Mucosa of stomach (tissue), 1 donor: ENCODE measurements around the gene MTHFS.
A peak's percentile ranks its signal among the peaks of the same experiment; 100 is the strongest.
"Not testable (repeated sequence)": the region's sequence is repeated elsewhere in the genome, so short reads cannot be mapped to it uniquely, and the experiment has no call there.

ENCODE experiments used
- H3K27me3 ChIP-seq: one replicate; pipeline ENCODE4 v1.7.0; 2013; ENCODE audit warnings: mild to moderate bottlenecking, low read length; ENCODE audit not compliant: control insufficient read depth, insufficient read depth
- H3K36me3 ChIP-seq: one replicate; pipeline ENCODE4 v1.7.0; 2013; ENCODE audit warnings: low read length; ENCODE audit not compliant: control insufficient read depth, insufficient read depth
- H3K4me1 ChIP-seq: one replicate; pipeline ENCODE4 v1.7.0; 2013; ENCODE audit warnings: mild to moderate bottlenecking, low read length; ENCODE audit not compliant: control insufficient read depth, insufficient read depth
- H3K4me3 ChIP-seq: one replicate; pipeline ENCODE4 v1.7.0; 2013; ENCODE audit warnings: low read length
- H3K9ac ChIP-seq: one replicate; pipeline ENCODE4 v1.7.0; 2013; ENCODE audit warnings: mild to moderate bottlenecking, low read length, moderate library complexity
- H3K9me3 ChIP-seq: one replicate; pipeline ENCODE4 v1.7.0; 2013; ENCODE audit warnings: mild to moderate bottlenecking, low read length, moderate library complexity; ENCODE audit not compliant: control insufficient read depth
- donor health status: Pancreatic carcinoma.

MTHFS gene

DNA sequence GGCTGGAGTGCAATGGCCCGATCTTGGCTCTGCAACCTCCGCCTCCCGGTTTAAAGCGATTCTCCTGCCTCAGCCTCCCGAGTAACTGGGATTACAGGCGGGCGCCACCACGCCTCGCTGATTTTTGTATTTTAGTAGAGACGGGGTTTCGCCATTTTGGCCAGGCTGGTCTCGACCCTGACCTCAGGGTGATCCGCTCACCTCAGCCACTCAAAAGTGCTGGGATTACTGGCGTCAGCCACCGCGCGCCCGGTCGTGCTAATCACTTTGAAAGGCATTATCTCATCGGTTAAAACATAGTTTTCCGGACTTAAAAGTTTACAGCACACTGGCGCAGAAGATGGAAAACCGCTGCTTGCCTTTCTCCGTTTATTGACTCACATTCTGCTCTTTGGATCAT, 27.6 kb upstream of the MTHFS start:
- Histone ChIP-seq H3K4me3 (no peak overlapping the region), H3K9me3 (peaks cover 4% of the 10 kb centered on the region), H3K4me1 (peaks cover 6% of the 10 kb centered on the region), H3K27me3 (no peaks in the 10 kb centered on the region), H3K9ac (peak overlapping the region; percentile 95), H3K36me3 (no peaks in the 10 kb centered on the region)

DNA sequence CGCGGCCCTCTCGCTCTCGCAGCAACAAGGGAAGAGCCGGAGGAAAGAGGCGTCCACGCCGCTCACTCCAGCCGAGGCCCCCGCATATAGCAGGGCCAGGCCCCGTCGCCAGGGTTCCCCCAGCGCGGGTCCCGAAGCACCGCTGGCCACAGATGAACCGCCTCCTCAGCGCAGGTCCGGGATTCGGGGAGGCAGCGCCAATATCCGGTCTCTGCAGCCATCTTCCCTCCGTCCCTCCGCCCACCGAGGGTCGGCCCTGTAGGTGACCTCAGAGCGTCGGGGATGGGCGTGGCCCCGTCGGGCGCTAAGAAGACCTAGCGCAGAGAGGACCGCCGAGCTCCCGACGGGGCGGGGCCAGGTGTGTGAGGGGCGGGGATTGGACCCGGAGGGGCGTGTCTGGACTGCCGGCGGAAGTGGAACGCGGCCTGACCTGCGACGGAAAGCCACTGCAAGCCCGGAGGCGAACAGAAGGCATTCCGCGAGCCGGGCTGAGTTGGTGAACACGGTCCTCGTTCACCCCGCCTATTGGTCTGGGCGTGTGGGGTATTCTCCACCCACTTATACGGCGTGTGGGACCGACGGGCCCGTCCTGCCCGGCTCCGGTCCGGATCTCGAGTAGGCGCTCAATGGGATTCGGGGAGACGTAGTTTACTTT, 26.8 kb upstream of the MTHFS start:
- H3K4me1 ChIP-seq = peaks cover 6% of the 10 kb centered on the region
- H3K9me3 ChIP-seq = peaks cover 11% of the 10 kb centered on the region
- no peaks in the 10 kb centered on the region for H3K27me3 ChIP-seq
- H3K9ac ChIP-seq = peak overlapping the region; percentile 95
- H3K4me3 ChIP-seq = peak overlapping the region; percentile 87
- H3K36me3 ChIP-seq = no peaks in the 10 kb centered on the region

DNA sequence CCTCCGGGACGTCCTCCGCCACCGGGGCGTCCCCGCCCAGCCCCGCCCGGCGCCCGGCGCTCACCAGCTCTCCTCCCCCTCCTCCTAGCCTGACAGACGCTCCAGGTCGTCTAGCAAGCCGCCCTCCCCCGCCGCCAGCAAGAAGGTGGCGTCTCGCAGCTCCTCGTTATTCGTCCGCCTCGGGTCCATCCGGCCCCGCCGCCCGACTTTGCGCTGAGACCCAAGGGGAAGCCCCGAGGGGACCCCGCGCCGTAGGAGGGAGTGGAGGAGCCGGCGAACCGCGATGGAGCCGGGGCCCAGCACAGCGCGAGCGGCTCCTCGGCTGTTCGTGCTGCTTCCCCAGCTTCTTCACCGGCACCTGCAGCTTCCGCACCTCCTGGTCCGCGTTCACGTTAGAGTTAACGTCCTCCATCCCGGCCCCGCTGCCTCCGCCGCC, 26.3 kb upstream of the MTHFS start:
- Histone ChIP-seq H3K36me3 (no peaks in the 10 kb centered on the region), H3K9ac (peak overlapping the region; percentile 95), H3K4me3 (peak overlapping the region; percentile 87), H3K4me1 (peaks cover 6% of the 10 kb centered on the region), H3K27me3 (no peaks in the 10 kb centered on the region), H3K9me3 (peaks cover 14% of the 10 kb centered on the region)

DNA sequence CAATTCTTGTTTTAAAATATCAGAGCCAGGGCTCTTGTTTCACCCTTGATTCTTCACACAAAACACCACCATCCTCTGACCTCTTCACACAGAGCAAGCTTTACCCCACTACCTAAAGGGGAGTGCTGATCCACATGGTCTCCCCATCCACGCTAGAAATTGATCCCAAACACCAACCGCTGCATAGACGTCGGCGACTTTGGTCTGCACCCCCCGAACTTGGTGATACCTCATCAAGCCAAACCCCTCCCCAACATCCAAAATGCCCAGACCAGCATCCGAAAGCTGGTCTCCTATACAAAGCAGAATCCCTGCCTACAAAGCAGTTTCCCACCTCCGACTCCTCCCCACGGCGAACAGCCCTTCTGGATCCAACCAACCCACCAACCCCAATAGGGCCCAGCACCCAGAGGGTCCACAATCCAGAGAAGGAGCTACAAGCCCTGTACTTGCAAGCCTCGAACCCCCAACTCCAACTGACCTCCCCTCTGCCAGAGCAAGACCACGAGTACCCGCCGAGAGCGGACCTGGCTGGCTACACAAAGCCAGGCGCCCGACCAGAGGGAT, 25.8 kb upstream of the MTHFS start:
- H3K9ac ChIP-seq = peak overlapping the region; percentile 95
- H3K36me3 ChIP-seq = no peaks in the 10 kb centered on the region
- H3K27me3 ChIP-seq = no peaks in the 10 kb centered on the region
- H3K4me1 ChIP-seq = peaks cover 6% of the 10 kb centered on the region
- peak overlapping the region; percentile 87 for H3K4me3 ChIP-seq
- peaks cover 14% of the 10 kb centered on the region for H3K9me3 ChIP-seq

DNA sequence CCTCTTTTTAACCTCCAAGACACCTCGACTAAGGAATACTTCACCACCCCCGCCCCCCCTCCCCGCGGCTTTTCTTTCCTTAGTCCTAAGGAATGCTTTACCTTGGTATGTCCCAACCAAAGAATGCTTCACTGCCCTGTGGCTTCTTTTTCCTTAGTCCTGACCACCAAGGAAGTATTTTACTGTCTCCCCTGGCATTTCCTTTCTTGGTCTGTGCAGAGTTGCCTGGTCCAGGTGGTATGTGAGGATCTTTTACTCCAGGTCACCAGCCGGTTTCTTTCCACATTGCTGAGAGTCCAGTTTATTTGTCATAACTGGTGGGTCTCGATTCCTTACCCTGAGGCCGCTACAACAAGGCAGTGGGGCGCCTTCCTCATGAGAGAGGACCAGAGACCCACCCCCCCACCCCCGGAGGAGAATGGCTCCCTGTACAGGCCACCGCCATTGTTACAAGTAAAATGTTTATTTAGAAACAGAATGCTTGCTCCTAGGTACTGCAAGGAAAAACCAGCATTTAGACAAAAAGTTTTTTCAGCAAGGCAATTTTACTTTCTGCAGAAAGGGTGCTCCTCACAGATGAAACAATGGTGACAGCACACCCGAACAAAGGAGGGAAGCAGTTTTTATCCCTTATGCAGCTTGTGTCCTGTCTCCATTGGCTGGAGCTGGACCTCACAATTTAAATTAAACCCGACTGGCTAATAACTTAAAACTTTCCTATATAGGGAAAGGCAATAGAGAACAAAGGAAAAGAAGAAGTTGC, 23.1 kb upstream of the MTHFS start:
- Histone ChIP-seq H3K9ac (no peak overlapping the region), H3K27me3 (no peaks in the 10 kb centered on the region), H3K9me3 (peaks cover 22% of the 10 kb centered on the region)

DNA sequence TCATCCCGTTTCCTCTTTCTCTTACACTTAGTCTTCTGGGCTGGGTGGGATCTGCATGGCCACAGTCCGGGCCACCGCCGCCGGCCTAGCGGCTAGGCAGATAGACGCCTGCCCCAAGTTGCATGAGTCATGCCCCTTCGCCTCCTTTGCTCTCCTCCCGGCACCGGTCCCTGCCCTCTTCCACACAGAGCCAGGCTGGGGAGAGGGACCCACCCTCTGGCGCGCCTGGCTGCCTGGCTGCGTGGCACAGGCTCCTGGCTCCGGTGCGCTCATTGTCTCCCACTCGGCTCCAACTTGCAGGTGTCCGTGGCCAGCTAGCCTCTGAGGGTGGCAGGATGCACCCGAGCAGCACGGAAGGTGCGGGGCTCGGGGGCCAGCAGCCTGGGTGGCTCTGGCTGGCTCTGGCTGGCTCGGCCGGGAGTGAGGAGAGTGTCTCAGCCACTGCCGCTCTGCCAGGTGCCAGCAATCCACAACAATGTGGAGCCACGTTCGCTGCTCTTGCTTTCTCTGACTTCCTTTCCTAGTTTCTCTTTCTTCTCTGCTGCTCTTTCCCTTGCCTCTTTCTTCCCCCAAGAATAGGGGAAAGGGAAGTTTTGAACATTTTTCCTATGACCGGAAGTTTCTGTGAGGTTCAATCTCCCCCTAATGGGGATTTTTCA, 22.4 kb upstream of the MTHFS start:
- Histone ChIP-seq H3K4me3 (no peak overlapping the region), H3K4me1 (peaks cover 6% of the 10 kb centered on the region), H3K36me3 (no peaks in the 10 kb centered on the region), H3K27me3 (no peaks in the 10 kb centered on the region), H3K9ac (no peak overlapping the region), H3K9me3 (peaks cover 26% of the 10 kb centered on the region)

More for the DNA sequence above, 23.1 kb upstream of the MTHFS start:
- no peaks in the 10 kb centered on the region for H3K36me3 ChIP-seq
- H3K4me1 ChIP-seq = peaks cover 6% of the 10 kb centered on the region
- no peak overlapping the region for H3K4me3 ChIP-seq

DNA sequence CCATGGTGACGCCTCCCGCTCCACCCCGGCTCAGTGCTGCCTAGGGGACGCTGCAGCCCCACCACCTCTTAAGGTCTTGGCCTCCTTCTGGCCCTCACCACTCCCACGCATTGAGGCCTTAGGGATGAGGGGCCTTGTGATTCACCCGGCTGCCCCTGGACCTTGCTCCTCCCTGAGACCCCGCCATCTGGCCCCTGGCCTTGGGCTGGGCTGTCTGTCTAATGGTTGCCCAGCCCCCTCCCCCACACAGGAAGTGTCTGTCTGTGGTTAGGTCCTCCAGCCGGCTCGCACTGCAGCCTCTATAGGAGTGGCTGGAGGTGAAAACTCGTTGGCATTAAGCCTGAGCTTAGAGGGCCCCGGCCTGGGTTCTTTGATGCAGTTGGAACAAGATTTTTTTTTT, 21.5 kb upstream of the MTHFS start:
- Histone ChIP-seq H3K9ac (no peak overlapping the region), H3K4me1 (peaks cover 6% of the 10 kb centered on the region), H3K27me3 (no peaks in the 10 kb centered on the region), H3K36me3 (no peaks in the 10 kb centered on the region), H3K9me3 (peaks cover 28% of the 10 kb centered on the region), H3K4me3 (no peak overlapping the region)

DNA sequence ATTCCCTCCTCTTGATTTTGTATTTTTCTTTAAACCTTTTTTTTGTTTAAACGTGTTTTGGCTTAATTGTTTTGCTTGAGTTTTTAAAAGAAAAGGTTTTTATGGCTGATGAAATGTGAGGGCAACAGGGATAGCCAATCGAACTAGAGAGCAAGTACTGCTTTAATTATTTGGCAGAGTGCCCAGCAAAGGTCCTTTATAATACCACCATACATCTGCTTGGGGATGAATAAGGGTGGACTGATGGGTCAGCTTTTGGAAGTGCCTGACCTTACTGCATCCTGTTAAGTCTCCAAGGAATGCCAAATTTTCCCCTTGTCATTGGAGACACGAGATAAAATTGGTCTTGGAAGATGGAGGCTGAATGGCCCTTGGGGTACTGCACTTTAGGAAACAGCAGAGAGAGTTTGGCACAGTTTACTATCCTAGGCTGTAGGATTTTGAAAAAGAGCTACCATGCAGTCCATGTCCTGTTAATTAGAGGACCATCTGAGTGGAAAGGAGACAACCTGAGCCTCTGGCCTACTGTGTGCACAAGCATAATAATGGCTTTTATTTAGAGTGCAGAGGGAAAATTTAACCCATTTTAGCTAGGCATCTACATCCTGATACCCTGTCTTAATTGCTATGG, 19.8 kb upstream of the MTHFS start:
- Histone ChIP-seq H3K27me3 (no peaks in the 10 kb centered on the region), H3K4me3 (no peak overlapping the region), H3K36me3 (no peaks in the 10 kb centered on the region), H3K9me3 (peaks cover 28% of the 10 kb centered on the region), H3K9ac (no peak overlapping the region), H3K4me1 (no peaks in the 10 kb centered on the region)

DNA sequence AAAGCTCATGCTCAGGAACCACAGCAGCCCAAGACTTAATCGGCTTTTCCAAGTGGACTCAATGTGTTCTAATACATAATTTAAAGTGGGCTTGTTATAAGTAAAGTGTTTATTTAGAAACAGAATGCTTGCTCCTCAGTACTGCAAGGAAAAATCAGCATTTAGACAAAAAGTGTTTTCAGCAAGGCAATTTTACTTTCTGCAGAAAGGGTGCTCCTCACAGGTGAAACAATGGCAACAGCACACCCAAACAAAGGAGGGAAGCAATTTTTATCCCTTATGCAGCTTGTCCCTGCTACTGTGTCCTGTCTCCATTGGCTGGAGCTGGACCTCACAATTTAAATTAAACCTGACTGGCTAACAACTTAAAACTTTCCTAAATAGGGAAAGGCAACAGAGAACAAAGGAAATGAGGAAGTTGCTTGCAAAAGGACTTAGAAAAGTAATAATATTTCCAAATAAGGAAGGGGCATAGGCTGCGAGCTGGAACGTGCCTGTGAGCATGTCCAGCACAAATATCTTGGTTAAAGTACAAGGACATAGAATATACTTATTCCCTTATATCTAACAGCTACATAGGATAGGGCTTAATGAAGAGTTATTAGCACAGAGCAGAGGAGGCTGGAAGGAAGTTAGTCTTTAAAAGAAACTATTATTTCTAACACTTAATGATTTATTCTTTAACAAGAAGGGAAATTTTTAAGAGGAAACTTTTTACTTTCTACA, 19.1 kb upstream of the MTHFS start:
- H3K9ac ChIP-seq, H3K4me1 ChIP-seq, H3K27me3 ChIP-seq, H3K36me3 ChIP-seq, H3K4me3 ChIP-seq: not testable (repeated sequence)
- peaks cover 28% of the 10 kb centered on the region for H3K9me3 ChIP-seq

DNA sequence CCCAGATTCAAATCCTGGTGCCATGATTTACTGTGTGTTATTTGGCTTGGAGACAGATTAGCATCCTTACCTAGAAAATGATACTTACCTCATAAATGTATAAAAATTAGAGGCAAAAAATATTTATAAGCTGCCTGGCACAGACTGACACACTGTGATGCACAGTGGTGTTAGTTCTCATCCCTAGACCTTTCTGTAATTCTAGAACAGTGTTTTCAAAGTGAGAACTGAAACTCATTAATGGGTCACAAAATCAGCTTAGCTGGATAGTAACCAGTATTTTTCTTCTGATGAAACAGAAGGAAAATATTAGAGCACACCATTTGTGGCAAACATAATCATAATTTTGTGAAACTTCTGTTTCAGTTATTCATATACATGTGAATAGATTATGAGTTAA, 17.9 kb upstream of the MTHFS start:
- H3K27me3 ChIP-seq = no peaks in the 10 kb centered on the region
- no peaks in the 10 kb centered on the region for H3K4me1 ChIP-seq
- H3K9ac ChIP-seq = no peak overlapping the region
- no peak overlapping the region for H3K4me3 ChIP-seq
- peaks cover 27% of the 10 kb centered on the region for H3K9me3 ChIP-seq
- no peaks in the 10 kb centered on the region for H3K36me3 ChIP-seq

DNA sequence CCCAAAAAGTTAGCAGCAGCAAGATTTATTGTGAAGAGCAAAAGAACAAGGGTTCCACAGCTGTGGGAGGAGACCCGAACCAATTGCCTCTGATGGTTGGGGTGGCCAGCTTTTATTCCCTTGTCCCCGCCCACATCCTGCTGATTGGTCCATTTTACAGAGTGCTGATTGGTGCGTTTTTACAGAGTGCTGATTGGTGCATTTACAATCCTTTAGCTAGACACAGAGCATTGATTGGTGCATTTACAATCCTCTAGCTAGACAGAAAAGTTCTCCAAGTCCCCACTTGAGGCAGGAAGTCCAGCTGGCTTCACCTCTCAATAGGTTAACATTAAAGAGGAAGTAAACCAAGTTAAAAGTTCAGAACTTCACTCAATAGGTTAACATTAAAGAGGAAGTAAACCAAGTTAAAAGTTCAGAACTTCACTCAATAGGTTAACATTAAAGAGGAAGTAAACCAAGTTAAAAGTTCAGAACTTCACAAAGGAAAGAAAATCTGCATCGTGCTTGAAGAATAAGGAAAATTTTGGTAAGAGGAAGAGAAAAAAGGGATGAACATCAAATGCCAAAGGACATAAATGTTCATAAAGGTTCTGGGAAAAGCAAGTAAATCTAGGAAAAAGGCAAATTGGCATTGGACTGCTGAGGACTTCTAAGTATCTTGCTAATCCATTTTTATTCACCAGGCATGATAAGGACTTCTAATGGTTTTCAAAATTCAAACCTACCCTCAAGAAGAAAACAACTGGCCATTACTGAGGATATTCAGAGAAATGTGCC, 12.9 kb upstream of the MTHFS start:
- H3K4me1 ChIP-seq, H3K9ac ChIP-seq, H3K4me3 ChIP-seq, H3K36me3 ChIP-seq, H3K27me3 ChIP-seq, H3K9me3 ChIP-seq: not testable (repeated sequence)
